HG02759 (cell line): ENCODE data around the gene CHKA.

Experiments
- ATAC-seq: cut with Tn5 transposase; IDR thresholded peaks from one replicate; pipeline ENCODE4 v1.9.1; 2021; ENCODE audit warnings: mild to moderate bottlenecking, moderate library complexity; ENCODE audit not compliant: unreplicated experiment

CHKA gene

GRCh38 chr11:68048681-68049508, 72.3 kb downstream of the CHKA start:
- ATAC-seq = no peak

- ATAC-seq = no peak
Observed at GRCh38 chr11:68047437-68048290, 73.5 kb downstream of the CHKA start.

DNA sequence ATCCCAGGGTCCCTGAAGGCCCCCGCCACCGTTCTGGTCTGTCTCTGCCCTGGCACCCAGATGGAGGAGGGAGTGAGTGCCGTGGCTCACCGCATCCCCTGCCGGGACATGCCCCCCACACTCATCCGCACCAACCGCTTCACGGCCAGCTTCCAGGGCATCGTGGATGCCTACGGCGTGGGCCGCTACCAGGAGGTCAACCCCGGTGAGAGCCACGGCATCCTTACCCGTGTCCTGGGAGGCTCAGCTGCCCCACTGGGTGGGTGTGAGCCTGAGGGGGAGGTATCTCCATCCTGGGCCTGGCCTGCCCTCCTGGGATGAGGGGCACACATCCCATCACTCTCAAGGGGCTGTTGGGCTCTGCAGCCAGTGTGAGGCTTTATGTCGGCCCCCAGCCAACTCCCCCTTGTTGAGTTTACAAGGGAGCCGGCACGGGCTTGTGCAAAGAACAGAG, 76.3 kb downstream of the CHKA start:
- no peak for ATAC-seq

DNA sequence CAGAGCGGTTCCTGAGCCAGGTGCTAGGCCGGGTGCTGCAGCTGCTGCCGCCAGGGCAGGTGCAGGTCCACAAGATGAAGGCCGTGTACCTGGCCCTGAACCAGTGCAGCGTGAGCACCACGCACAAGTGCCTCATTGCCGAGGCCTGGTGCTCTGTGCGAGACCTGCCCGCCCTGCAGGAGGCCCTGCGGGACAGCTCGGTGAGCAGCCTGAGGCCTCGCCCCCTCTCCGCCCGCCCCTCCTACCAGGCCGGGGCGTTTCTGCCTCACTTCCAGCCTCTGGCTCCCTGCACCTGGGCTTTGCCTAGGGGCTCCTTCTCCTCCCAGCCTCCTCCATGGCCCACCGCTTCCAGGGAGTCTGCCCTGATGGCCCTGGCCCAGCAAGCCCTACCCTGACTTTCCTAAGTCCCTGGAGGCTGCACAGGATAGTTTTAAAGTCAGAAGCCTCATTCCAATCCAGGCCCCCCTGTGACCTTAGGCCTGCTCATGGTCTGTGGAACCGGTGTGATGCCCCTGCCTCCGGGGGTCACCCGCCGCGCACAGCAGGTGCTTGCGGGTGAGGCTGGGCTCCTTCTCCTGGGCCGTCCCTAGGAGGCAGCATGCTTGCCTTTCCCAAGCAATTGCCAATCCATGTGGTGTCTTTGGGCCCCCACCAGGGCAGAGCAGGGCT, 76.9 kb downstream of the CHKA start:
- ATAC-seq = no peak

- ATAC-seq = no peak
Observed at GRCh38 chr11:68043349-68044144, 77.6 kb downstream of the CHKA start.

DNA sequence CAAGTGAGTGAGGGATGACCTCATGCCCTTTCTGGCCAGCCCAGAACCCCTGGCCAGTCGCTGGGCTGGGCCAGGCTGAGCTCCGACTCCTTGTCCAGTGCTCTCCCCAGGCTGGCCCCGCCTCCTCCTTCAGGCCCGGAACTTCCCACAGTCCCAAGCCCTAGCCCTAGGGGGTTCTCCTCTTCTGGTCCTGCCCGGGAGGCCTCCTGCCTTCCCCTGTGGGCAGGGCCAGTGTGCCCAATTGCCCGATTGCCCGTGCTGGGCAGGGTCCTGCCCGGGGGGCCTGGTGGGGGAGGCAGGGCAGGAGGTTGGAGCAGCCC, 78.2 kb downstream of the CHKA start:
- no peak for ATAC-seq

DNA sequence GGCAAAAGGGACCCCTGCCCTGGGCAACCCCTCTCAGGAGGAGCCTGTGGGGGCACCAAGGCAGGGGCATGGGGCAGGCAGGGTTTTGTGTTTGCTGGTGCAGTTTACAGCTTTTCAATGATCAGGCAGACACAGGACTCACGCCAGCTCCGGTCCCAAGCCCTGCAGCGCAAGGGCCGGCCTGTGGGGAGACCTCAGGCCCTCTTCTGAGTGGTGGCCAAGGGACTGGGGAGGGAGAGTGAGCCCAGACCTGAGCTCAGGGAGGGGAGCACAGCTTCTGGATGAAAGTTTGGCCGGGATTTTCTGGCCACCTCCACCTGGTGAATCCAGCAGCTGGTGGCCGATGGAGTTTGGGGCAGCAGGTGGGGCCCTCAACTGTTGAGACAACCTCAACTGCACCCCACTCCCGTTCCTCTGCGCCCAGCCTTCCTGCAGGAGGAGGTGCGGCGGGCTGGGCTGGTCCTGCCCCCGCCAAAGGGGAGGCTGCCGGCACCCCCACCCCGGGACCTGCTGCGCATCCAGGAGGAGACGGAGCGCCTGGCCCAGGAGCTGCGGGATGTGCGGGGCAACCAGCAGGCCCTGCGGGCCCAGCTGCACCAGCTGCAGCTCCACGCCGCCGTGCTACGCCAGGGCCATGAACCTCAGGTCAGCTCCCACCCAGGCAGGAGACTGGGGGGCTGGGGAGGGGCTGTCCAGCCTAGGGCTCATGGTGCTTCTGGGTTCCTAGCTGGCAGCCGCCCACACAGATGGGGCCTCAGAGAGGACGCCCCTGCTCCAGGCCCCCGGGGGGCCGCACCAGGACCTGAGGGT, 78.8 kb downstream of the CHKA start:
- ATAC-seq = no peak

DNA sequence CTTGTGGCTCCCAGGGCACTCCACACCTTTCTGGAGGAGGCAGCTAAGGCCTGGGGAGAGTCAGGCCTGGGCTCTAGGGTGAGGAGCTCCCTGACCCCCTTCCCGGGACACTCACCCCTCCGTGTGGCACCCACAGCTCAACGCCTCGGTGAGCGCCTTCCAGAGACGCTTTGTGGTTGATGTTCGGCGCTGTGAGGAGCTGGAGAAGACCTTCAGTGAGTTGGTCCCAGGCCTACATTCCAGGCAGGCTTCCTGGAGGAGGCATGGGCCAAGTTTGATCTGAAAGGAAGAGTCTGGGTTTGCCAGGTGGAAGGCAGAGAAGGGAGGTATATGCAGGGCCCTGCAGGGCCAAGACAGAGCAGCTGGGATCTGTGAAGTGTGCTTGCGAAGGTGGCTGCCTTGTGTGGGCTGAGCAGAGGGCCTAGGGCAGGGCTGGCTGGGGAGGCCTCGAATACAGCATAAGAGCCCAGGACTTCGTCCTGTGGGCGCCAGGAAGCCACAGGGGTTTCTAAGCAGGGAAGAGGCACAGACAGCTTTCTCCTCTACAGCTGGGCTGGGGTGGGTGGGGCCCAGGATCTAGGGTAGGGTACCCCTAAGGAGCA, 79.5 kb downstream of the CHKA start:
- ATAC-seq = no peak

DNA sequence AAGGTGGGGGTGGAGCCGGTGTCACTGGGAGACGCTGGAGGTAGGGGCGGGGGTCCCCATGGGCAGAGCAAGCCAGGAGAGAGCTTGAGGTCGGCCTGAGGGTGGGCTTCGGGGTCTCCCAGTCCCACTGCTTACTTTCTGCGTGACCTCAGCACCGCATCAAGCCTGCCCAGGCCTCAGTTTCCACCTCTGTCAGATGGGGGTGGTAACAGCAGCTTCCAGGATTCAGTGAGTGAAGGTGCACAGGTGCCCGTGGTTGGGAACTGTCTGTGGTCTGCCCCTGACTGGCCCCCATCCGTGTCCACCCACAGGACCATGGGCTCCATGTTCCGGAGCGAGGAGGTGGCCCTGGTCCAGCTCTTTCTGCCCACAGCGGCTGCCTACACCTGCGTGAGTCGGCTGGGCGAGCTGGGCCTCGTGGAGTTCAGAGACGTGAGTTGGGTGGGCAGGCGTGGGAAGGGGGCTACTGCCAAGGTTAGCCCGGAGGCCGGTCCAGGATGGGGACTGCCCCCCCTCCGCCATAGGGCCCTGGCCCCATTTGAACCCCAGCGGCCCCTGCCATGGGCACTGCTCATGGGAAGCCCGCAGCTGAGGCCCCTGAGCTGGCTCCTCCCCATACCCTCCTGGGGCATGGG, 80.1 kb downstream of the CHKA start:
- no peak for ATAC-seq

- peak; percentile 60 for ATAC-seq
Observed at GRCh38 chr11:68040101-68040956, 80.9 kb downstream of the CHKA start.

DNA sequence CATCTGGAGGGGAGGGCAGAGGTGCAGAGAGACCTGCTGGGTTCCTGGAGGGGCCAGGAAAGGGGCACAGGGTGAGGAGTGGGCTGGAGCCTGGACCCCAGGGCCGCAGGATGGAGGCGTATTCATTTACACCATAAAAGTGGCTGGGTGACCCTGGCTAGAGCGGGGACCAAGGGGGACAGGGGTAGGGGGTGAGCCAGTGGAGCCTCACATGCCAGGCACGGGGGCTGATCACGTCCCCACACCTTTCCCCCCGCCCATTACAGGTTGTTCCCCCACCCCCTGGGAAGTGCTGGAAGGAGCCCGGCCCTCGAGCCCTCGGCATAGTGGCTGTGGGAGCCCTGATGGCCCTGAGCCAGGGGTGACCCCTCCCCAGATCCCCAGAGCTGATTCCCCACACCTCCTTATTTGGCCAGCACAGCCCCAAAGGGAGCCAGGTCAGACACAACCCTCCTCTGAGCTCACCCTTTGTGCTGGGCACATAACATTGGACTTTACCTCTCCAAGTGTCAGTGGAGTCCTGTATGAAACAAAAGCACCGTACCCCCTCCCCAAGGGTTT, 81.6 kb downstream of the CHKA start:
- ATAC-seq = peak; percentile 1

GRCh38 chr11:68038718-68039525, 82.3 kb downstream of the CHKA start, which contains the start of gene TCIRG1:
Gene TCIRG1 (plus strand): TSS chr11:68039025. CDS start chr11:68041272, 2,247 bp downstream.
- ATAC-seq = peak; percentile 53

GRCh38 chr11:68038226-68038717, 82.9 kb downstream of the CHKA start:
- ATAC-seq = no peak

- no peak for ATAC-seq
Observed at GRCh38 chr11:68037411-68038225, 83.6 kb downstream of the CHKA start.

- no peak for ATAC-seq
Observed at GRCh38 chr11:68036717-68037239, 84.4 kb downstream of the CHKA start.
